Activated T-cell treated with anti-CD3 and anti-CD28 coated beads for 48 hours (primary cell): ENCODE measurements around the gene ATP6V0E1.

ENCODE experiments used
- DNase-seq: peaks from one replicate; pipeline ENCODE4 v3.0.0-alpha.2; 2020; ENCODE audit warnings: low read depth

The ATP6V0E1 gene

GRCh38 chr5:172956936-172957335, 26.6 kb upstream of the ATP6V0E1 start:
- no peak for DNase-seq

DNA sequence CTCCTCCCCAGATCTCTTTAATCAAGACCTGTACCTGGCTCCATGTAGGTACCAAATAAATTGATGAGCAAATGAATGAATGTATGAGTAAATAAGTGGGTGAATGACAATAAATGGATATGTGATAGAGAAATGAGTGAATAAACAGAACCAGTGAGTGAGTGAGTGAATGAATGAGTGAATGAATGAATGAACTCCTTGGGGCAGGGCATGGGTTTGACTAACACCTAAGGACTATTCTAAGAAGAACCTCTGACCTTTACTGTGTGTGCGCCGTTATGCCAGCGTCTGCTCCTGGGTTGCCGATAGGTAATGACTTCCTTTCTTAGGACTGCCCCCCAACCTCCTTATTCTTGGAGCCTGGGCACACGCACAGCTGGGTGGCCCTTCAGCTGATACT, 26.1 kb upstream of the ATP6V0E1 start:
- DNase-seq = no peak

GRCh38 chr5:172958331-172959046, 25.1 kb upstream of the ATP6V0E1 start:
- peak; percentile 53 for DNase-seq

GRCh38 chr5:172959824-172960799, 23.5 kb upstream of the ATP6V0E1 start:
- no peak for DNase-seq

DNA sequence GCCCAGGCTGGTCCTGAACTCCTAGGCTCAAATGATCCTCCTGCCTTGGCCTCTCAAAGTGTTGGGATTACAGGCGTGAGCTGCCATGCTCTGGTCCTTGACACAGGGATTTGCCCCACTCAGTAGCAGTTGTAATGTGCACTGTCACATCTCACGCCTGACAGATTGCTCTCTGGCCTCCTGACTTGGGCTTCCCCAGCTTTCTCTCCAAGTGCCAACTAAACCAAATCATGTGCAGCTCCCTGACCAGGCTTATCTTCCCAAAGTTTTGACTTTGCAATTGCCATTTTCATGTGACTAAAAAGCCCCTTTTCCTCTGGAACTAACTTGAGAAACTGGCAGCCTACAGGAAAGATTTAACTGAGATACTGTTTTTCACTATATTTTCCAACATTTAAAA, 13.7 kb upstream of the ATP6V0E1 start:
- no peak for DNase-seq

DNA sequence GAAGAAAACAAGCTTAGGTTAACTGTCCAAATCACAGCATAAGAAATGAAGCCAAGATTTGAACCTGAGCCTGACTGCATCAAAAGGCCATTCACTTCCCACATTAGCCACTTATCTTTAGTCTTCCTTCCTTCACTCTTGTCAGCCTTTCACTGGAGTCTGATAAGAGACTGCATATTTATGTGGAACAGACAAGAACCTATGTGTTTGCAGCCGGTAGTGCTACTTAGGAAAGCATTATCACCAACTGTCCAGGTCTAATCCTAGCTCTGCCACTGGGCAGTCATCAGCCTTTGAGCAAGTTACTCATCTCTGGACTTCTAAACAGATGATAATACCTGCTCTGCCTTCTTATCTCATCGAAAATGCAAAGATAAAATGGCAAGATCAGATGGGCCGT, 12.1 kb upstream of the ATP6V0E1 start:
- no peak for DNase-seq

DNA sequence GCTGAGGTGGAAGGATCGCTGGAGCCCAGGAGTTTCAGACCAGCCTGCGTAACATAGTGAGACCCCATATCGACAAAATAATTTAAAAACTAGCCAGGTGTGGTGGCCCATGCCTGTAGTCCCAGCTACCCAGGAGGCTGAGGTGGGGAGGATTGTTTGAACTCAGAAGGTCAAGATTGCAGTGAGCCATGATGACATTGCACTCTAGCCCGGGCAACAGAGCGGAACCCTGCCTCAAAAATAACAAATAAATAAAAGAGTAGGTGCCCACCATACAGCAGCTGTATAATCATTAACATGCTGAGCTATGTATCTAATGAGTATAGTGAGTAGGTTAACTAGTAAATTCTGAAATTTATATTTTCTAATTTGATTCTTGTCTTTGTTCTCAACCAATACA, 11.0 kb upstream of the ATP6V0E1 start:
- DNase-seq = no peak

DNA sequence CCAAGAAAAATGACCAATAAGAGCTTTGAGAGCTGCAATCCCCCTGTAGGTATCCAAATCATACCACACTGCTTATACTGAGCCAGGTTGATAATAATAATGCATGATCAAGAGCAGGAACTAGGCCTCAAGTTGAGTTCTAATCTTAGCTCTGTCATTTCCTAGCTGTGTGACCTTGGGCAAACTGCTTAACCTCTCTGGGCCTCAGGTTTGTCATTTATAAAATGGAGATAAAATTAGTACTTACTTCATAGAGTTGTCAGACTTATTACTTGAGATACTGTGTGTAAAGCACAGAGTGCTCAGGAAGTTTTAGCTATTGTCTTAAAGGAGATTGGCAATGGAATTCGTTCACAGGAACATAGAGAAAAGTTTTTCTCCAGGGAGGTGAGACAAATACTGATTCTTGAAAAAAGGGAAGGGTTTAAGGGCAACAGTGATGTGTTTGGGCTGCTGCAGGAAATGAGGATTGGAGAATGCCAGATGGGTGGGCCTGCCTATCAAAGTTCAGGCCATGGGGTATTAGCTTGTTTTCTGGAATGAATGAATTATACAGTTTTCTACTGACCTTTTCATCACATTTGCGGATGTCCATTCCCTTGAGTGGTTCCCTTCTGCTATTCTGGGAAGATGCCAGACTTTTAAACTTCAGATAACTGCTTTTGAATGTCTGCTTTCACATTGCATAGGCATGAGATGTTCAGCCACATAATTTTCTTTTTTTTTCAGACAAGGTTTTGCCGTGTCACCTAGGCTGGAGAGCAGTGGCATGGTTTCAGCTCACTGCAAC, 10.2 kb upstream of the ATP6V0E1 start:
- no peak for DNase-seq

DNA sequence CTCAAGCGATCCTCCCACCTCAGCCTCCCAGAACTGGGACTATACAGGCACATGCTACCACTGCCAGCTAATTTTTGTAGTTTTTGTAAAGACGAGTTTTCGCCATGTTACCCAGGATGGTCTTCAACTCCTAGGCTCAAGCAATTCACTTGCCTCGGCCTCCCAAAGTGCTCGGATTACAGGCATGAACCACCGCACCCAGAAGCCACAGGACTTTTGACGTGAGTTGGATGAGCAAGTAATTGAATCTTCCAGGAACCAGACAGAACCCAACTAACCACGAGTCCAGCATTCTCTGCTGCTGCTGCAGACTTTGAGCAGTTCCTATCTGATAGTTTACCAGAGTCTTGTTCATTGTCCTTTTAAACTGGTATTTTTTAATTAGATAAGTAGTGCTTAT, 9.6 kb upstream of the ATP6V0E1 start:
- DNase-seq = no peak

DNA sequence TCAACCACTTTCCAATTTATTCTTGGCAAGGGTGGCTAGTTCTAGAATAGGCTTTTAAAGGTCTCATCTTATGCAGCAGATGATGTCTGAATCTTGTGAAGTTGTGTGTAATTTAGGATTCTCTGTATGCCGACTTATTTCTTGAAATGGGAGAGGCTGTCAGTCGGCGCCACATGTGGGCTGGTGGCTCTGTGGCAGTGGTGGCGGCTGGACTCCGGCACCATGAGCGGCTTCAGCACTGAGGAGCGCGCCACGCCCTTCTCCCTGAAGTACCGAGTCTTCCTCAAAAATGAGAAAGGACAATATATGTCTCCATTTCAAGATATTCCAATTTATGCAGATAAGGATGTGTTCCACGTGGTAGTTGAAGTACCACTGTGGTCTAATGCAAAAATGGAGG, 8.3 kb upstream of the ATP6V0E1 start:
- DNase-seq = no peak

GRCh38 chr5:172979778-172980177, 3.8 kb upstream of the ATP6V0E1 start:
- DNase-seq = no peak

GRCh38 chr5:172981931-172982330, 1.6 kb upstream of the ATP6V0E1 start:
- DNase-seq = no peak

DNA sequence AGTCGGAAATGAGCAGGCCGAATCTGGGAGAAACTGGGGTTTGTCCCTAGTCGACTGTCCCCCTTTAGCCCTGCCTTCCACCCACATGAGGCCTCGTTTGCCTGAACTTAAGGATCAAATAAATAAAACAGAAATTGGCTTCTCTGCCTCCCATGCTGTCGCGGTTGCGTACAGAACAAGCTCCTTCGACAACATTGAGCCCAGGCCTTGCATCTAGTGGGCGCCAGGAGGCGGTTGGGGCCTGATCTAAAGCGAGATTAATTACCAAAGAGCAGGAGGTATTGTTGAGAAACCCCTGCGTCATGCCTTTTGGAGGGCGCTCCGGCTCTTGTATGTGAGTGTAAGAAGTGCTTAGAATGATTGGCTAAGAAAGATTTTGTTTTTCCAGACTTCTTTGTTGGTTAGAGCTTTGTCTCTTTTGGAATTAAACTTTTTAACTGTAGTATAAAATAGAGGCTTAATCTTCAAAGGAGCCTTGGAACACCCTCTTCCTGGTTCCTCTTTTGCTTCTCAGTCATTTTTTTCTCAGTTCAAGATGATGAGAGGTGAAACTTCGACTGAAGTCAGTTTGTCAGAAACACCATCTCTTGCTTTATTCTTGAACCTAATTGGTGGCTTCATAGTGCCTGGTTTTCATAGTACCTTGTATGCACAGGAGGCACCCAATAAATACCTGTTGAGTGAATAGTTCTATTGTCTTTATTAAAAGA, 828 bp downstream of the ATP6V0E1 start:
- DNase-seq = peak; percentile 71

- DNase-seq = no peak
Measured at GRCh38 chr5:172985596-172985995, 2.0 kb downstream of the ATP6V0E1 start.

DNA sequence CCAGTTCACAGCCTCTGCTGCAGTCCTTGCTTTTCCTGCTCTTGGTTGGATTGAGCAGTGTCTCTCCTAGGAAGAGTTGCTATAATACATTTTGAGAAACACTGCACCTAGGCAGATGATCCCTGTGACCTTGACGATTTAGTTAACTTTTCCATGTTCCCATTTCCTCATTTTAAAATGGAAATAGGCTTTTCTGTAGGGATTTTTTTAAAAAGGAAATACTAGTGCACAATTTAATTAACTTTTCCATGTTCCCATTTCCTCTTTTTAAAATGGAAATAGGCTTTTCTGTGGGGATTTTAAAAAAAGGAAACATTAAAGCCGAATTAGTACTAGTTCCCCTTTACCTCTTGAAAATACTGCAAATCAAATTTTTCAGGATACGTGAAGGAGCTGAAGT, 4.7 kb downstream of the ATP6V0E1 start:
- no peak for DNase-seq

- DNase-seq = no peak
Measured at GRCh38 chr5:172990776-172991175, 7.2 kb downstream of the ATP6V0E1 start.

GRCh38 chr5:172994405-172994804, 10.8 kb downstream of the ATP6V0E1 start:
- DNase-seq = no peak

DNA sequence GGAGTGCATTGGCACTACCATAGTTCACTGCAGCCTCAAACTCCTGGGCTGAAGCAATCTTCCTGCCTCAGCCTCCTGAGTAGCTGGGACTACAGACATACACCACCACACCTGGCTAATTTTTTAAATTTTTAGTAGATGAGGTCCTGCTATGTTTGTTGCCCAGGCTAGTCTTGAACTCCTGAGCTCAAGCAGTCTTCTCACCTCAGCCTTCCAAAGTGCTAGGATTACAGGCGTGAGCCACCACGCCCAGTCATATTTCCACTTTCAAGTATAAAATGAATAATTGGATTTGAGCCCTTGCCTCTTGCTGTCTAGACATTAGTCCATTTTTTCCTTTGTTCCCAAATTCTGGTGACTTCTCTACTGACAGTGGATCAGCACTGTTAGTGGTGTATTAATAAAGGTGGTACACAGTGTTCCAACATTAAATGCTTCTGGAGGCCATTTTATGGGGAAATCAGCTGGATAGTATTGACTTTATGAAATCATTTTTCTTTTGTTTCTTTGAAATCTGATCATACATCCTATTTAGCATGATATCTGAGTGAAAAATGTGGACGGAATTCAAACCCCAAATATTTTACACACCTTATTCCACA, 15.9 kb downstream of the ATP6V0E1 start:
- no peak for DNase-seq

DNA sequence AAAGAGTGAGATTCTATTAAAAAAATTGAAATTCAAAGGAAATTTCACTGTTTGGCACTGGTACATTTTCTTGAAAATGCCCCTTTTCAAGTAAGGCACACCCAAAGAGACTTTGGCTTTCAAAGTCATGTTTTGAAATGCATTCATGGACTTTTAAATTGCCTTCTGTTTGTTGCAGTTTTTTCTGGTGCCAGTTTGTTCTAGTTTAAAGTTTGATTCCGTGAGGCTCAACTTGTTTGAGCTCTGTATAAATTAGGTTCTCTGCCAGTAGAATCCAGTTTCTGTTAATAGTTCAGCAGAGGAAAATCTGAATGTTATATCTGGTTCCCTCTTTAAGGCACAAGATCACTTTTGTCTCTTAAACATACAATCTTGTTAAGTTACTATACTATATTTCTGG, 16.4 kb downstream of the ATP6V0E1 start:
- DNase-seq = no peak

GRCh38 chr5:173001229-173001841, 17.8 kb downstream of the ATP6V0E1 start:
- no peak for DNase-seq

- DNase-seq = no peak
Measured at GRCh38 chr5:173003360-173003759, 19.8 kb downstream of the ATP6V0E1 start.
